GM12878 (cell line): ENCODE data around the gene FSTL4. TPM values are rescaled to one million over a fixed set of nuclear protein-coding genes. Genes with fewer than 3 reads are reported as not detected.
A peak's percentile ranks its signal among the peaks of the same experiment; 100 is the strongest.

Experiments used
- ATAC-seq: fragments of 200-7000 bp; cut with Tn5 transposase; 3 replicates; pipeline ENCODE4 v1.9.1; 2020; ENCODE audit warnings: mild to moderate bottlenecking, moderate library complexity
- BruUV-seq: library from RNA; stranded (reverse); fragments of 400-500 nt; replicated peaks from 2 replicates; lab custom pipeline; 2021; lab: Mats Ljungman, UMichigan
- CTCF ChIA-PET: fragments of 300-600 bp; sonication (Branson Sonifier 250); formaldehyde crosslinking; extraction: SDS; loops from one replicate; lab custom pipeline; 2021; ENCODE audit warnings: inconsistent platforms; lab: Yijun Ruan, JAX
- POLR2A ChIA-PET: fragments of 350-600 bp; formaldehyde crosslinking; extraction: SDS; loops from one replicate; lab custom pipeline; 2021; ENCODE audit warnings: inconsistent platforms; lab: Charles Lee
- RAD21 ChIA-PET: fragments of 300-600 bp; sonication (Branson Sonifier 250); formaldehyde crosslinking; loops from one replicate; lab custom pipeline; 2023; ENCODE audit warnings: antibody characterized with exemption; ENCODE audit not compliant: unreplicated experiment; lab: Charles Lee
- SMC1A ChIA-PET: fragments of 300-600 bp; sonication (Branson Sonifier 250); formaldehyde crosslinking; loops from one replicate; lab custom pipeline; 2023; ENCODE audit not compliant: unreplicated experiment, uncharacterized antibody; lab: Charles Lee
- DNase-seq: peaks from one replicate; pipeline ENCODE4 v3.0.0-alpha.2; 2011; ENCODE audit warnings: low read depth, low spot score
- FAIRE-seq: peaks from 3 replicates; lab custom pipeline; 2011; peaks lifted over from hg19 to GRCh38; lab: Jason Lieb, UNC
- H2AFZ ChIP-seq: 2 replicates; pipeline ENCODE4 v1.6.0; 2011; ENCODE audit warnings: low read depth, low read length, control low read depth; ENCODE audit not compliant: control insufficient read depth
- H3K27ac ChIP-seq: 2 replicates; pipeline ENCODE4 v1.5.1; 2011; ENCODE audit warnings: control low read depth; ENCODE audit not compliant: control insufficient read depth, insufficient read depth
- H3K27me3 ChIP-seq, 2 experiments: replicated peaks in 1 of 2; 2 replicates each; pipeline versions ENCODE4 v1.6.0 to v1.6.1; 2011; ENCODE audit warnings: low read length in 1 of 2; ENCODE audit not compliant: control insufficient read depth in 2 of 2, insufficient read depth in 2 of 2
- H3K36me3 ChIP-seq, 2 experiments: 2 replicates each; pipeline ENCODE4 v1.5.1; 2011; ENCODE audit warnings: low read length in 1 of 2; ENCODE audit not compliant: control insufficient read depth in 2 of 2, insufficient read depth in 2 of 2
- H3K4me1 ChIP-seq: 2 replicates; pipeline ENCODE4 v1.6.1; 2011; ENCODE audit warnings: mild to moderate bottlenecking, low read length, moderate library complexity, mixed read lengths; ENCODE audit not compliant: control insufficient read depth, insufficient read depth
- H3K4me2 ChIP-seq: 2 replicates; pipeline ENCODE4 v1.6.0; 2011; ENCODE audit warnings: control low read depth; ENCODE audit not compliant: control insufficient read depth, insufficient read depth
- H3K4me3 ChIP-seq: fragments of 200-600 bp; sonication (generic); 2 replicates; pipeline ENCODE4 v1.5.1; 2016
- H3K79me2 ChIP-seq: 2 replicates; pipeline ENCODE4 v1.6.0; 2011; ENCODE audit warnings: low read length; ENCODE audit not compliant: control insufficient read depth, insufficient read depth
- H3K9ac ChIP-seq: 2 replicates; pipeline ENCODE4 v1.8.0; 2011; ENCODE audit warnings: low read length, control low read depth, mixed read lengths; ENCODE audit not compliant: control insufficient read depth, insufficient read depth
- H3K9me3 ChIP-seq: replicated peaks from 3 replicates; pipeline ENCODE4 v1.5.1; 2011; ENCODE audit warnings: mild to moderate bottlenecking, low read length; ENCODE audit not compliant: control insufficient read depth, insufficient read depth
- H4K20me1 ChIP-seq: 2 replicates; pipeline ENCODE4 v1.6.0; 2011; ENCODE audit not compliant: control insufficient read depth, insufficient read depth
- BHLHE40 ChIP-seq, 2 experiments: fragments of 450-650 bp in 1 of 2; IDR thresholded peaks; 2 replicates each; pipeline ENCODE4 v1.6.1; 2011 to 2017; ENCODE audit warnings: low read depth in 2 of 2, borderline replicate concordance in 1 of 2, improper control_type of control experiment in 1 of 2, low read length in 1 of 2, mild to moderate bottlenecking in 1 of 2
- CBX5 ChIP-seq: sonication (generic); IDR thresholded peaks from 2 replicates; pipeline ENCODE4 v1.6.1; 2016; ENCODE audit warnings: low read depth, moderate library complexity, mild to moderate bottlenecking, inconsistent platforms
- HDAC6 ChIP-seq: fragments of 200-600 bp; sonication (generic); IDR thresholded peaks from one replicate; pipeline ENCODE4 v1.8.0; 2017; ENCODE audit warnings: antibody characterized with exemption; ENCODE audit not compliant: unreplicated experiment
- MTA2 ChIP-seq: fragments of 450-650 bp; IDR thresholded peaks from 2 replicates; pipeline ENCODE4 v1.6.1; 2016; ENCODE audit warnings: low read depth, mild to moderate bottlenecking, moderate library complexity
- ZNF207 ChIP-seq: fragments of 450-650 bp; IDR thresholded peaks from 2 replicates; pipeline ENCODE4 v1.6.1; 2014; ENCODE audit warnings: antibody characterized with exemption, mild to moderate bottlenecking, borderline replicate concordance
- WGBS: methylation state at CpG from one replicate; pipeline ENCODE4 v1.1.6; 2016; ENCODE audit warnings: low lambda C conversion rate; ENCODE audit not compliant: insufficient replicate concordance, insufficient coverage; ENCODE audit errors: missing lambda C conversion rate; 5-methylcytosine and 5-hydroxymethylcytosine counted together
- in situ Hi-C: fragments of 300-500 bp; cut with MboI; formaldehyde crosslinking; loops from 9 replicates; pipeline ENCODE4 v1.14.3; 2018; ENCODE audit warnings: mixed read lengths
- intact Hi-C: fragments of 100-400 bp; cut with micrococcal nuclease; formaldehyde crosslinking; loops from one replicate; pipeline ENCODE4 v1.14.2; 2022; ENCODE audit not compliant: unreplicated experiment
- polyA plus RNA-seq, 11 experiments: library from polyadenylated mRNA; depleted of rRNA in 4 of 11; unstranded in 6 of 11; stranded (reverse) in 5 of 11; fragments of >200 nt; fragmentation: Nextera tagmentation in 4 of 11; fragmentation: Illumina TruSeq in 1 of 11; extraction: Ambion mirVana in 4 of 11; extraction: Trizol in 1 of 11; gene quantifications; 1 replicate in 1 of 11; 2 replicates in 10 of 11; pipeline versions ENCODE4 v1.2.1 to v1.2.3, GENCODE V29; 2011 to 2016; ENCODE audit warnings: inconsistent platforms in 2 of 11, missing spikeins in 2 of 11, low read depth in 1 of 11
- total RNA-seq, 4 experiments: library from RNA; depleted of rRNA in 3 of 4; stranded (reverse); fragments of >200 nt in 3 of 4; fragmentation: Illumina TruSeq in 1 of 4; extraction: Trizol in 1 of 4; gene quantifications; 2 replicates each; pipeline versions ENCODE4 v1.2.1 to v1.2.3, GENCODE V29; 2013 to 2021
- TF ChIP-seq, protein P1 (sequence below): fragments of 450-650 bp; IDR thresholded peaks from 2 replicates; pipeline ENCODE4 v1.6.1; 2017; ENCODE audit warnings: borderline replicate concordance
- TF ChIP-seq, protein P2 (sequence below): fragments of 450-650 bp; IDR thresholded peaks from 2 replicates; pipeline ENCODE4 v1.6.1; 2016; ENCODE audit warnings: mild to moderate bottlenecking, moderate library complexity, borderline replicate concordance

FSTL4 gene
- total and polyA plus RNA-seq, 10 of the 15 experiments (the other 5 are each of a cell fraction or from before 2014, with no cell fraction given) = 0.01 to 0.79 (median 0.21) TPM; not detected in 6

DNA sequence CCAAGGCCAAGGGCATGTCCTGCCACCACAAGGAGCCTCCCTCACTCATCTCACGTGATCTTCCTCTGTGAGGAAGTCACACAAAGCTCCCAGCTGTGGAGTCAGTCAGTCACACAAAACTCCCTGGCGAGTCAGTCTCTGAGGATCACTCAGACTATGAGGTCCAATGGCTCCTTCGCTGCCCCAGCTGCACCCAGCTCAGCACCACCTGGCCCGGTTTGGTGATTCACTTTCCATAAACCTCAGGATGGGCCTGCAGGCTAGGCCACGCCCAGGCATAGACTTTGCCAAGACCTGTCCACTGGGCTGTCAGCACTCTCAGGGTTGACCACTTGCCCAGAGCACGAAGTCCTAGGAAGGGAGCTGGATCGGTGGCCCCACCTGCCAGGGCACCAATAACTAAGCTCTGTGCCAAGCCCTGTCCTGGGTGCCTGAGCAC lies 326.7 kb downstream of the FSTL4 start:
- H3K4me3 ChIP-seq = no peak overlapping the region
- no peak overlapping the region for H3K27ac ChIP-seq
- ATAC-seq (no peak; the same call in 2 of the 3 replicates), DNase-seq (no peak), FAIRE-seq (no peak)
- in situ Hi-C loops (loop anchor here (5.0 kb wide), 1 partner anchor 173 kb away; no protein-coding TSS in a partner anchor), intact Hi-C loops (no loop called here)
- H3K9me3 ChIP-seq = no peaks in the 10 kb centered on the region
- no peaks in the 10 kb centered on the region for H3K79me2 ChIP-seq
- CTCF ChIA-PET = interaction anchor here (0.9 to 3.3 kb wide), 3 partner anchors 16 to 175 kb away, joined by 4 to 26 read pairs (median 7); no protein-coding TSS in a partner anchor
- H3K4me1 ChIP-seq = no peaks in the 10 kb centered on the region
- no peak overlapping the region for H2AFZ ChIP-seq
- BruUV-seq = no TSS peak
- TF ChIP-seq HDAC6 = no peak
- TF ChIP-seq, protein P1, sequence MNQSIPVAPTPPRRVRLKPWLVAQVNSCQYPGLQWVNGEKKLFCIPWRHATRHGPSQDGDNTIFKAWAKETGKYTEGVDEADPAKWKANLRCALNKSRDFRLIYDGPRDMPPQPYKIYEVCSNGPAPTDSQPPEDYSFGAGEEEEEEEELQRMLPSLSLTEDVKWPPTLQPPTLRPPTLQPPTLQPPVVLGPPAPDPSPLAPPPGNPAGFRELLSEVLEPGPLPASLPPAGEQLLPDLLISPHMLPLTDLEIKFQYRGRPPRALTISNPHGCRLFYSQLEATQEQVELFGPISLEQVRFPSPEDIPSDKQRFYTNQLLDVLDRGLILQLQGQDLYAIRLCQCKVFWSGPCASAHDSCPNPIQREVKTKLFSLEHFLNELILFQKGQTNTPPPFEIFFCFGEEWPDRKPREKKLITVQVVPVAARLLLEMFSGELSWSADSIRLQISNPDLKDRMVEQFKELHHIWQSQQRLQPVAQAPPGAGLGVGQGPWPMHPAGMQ = no peak
- TF ChIP-seq ZNF207 = no peak
- TF ChIP-seq BHLHE40 (IDR thresholded peaks at IDR 0.05; ENCODE audit: borderline replicate concordance in 1 of 2, low read depth in 2 of 2, low read length in 1 of 2) = 0 out of 4 replicates have a peak, but pooled peaks of 1 of the 2 experiments have one; percentile 23
- RAD21 ChIA-PET = interaction anchor here (3.3 kb wide), 1 partner anchor 174 kb away, joined by 38 read pairs; no protein-coding TSS in a partner anchor
- WGBS = 13% methylated on average over 7 of the region's 7 CpGs
- H4K20me1 ChIP-seq = no peaks in the 10 kb centered on the region
- SMC1A ChIA-PET = no interaction called here
- H3K36me3 ChIP-seq = no peaks in the 10 kb centered on the region
- H3K9ac ChIP-seq = no peak overlapping the region
- POLR2A ChIA-PET = interaction anchor here (1.0 kb wide), 1 partner anchor 99 kb away, joined by 4 read pairs; no protein-coding TSS in a partner anchor
- H3K4me2 ChIP-seq = no peak overlapping the region
- no peaks in the 10 kb centered on the region for H3K27me3 ChIP-seq

DNA sequence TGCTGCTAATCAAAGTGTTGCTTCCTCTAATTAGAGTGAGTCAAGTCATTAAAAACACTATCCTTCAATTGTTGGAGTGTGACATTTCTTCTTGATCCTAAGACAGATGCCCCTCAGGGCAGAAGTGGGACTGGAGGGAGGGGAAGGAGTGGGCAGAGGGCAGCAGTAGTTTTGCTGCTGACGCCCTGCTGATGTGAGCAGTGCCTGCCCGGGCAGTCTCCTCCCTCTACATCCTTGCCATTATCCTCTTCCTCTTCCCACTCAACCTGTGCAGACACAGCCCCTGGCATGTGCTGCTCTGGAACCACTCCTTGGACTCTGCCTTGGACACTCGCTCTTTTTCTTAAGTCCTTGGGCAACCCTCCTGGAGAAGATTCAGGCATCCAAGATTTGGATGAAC lies 328.0 kb downstream of the FSTL4 start:
- intact Hi-C loops = no loop called here

More for the DNA sequence above, 328.0 kb downstream of the FSTL4 start:
- Histone ChIP-seq H3K4me2 (no peak overlapping the region), H3K4me3 (no peak overlapping the region), H3K27ac (no peak overlapping the region), H3K27me3 (no peaks in the 10 kb centered on the region), H3K4me1 (no peaks in the 10 kb centered on the region), H4K20me1 (no peaks in the 10 kb centered on the region), H2AFZ (no peak overlapping the region), H3K9ac (no peak overlapping the region), H3K36me3 (no peaks in the 10 kb centered on the region), H3K9me3 (no peaks in the 10 kb centered on the region), H3K79me2 (no peaks in the 10 kb centered on the region)
- no TSS peak for BruUV-seq
- FAIRE-seq (no peak), ATAC-seq (no peak), DNase-seq (no peak)
- in situ Hi-C loops = no loop called here
- SMC1A ChIA-PET = no interaction called here
- POLR2A ChIA-PET = no interaction called here
- RAD21 ChIA-PET = no interaction called here
- 45% methylated on average over 3 of the region's 3 CpGs for WGBS
- CTCF ChIA-PET = no interaction called here
- TF ChIP-seq MTA2 (no peak), CBX5 (no peak)
- TF ChIP-seq, protein P2, sequence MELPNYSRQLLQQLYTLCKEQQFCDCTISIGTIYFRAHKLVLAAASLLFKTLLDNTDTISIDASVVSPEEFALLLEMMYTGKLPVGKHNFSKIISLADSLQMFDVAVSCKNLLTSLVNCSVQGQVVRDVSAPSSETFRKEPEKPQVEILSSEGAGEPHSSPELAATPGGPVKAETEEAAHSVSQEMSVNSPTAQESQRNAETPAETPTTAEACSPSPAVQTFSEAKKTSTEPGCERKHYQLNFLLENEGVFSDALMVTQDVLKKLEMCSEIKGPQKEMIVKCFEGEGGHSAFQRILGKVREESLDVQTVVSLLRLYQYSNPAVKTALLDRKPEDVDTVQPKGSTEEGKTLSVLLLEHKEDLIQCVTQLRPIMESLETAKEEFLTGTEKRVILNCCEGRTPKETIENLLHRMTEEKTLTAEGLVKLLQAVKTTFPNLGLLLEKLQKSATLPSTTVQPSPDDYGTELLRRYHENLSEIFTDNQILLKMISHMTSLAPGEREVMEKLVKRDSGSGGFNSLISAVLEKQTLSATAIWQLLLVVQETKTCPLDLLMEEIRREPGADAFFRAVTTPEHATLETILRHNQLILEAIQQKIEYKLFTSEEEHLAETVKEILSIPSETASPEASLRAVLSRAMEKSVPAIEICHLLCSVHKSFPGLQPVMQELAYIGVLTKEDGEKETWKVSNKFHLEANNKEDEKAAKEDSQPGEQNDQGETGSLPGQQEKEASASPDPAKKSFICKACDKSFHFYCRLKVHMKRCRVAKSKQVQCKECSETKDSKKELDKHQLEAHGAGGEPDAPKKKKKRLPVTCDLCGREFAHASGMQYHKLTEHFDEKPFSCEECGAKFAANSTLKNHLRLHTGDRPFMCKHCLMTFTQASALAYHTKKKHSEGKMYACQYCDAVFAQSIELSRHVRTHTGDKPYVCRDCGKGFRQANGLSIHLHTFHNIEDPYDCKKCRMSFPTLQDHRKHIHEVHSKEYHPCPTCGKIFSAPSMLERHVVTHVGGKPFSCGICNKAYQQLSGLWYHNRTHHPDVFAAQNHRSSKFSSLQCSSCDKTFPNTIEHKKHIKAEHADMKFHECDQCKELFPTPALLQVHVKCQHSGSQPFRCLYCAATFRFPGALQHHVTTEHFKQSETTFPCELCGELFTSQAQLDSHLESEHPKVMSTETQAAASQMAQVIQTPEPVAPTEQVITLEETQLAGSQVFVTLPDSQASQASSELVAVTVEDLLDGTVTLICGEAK = no peak
